Ramos (cell line): Measurements from ENCODE around the gene UQCC5.

Experiments used
- in situ Hi-C: fragments of 300-500 bp; cut with MboI; formaldehyde crosslinking; loops from one replicate; pipeline ENCODE4 v1.14.3; 2022; ENCODE audit warnings: low sequenced_read_pairs; ENCODE audit not compliant: unreplicated experiment

UQCC5 gene

GRCh38 chr3:52532838-52533622, 3.4 kb upstream of the UQCC5 start:
- in situ Hi-C loops: no loop called here

- in situ Hi-C loops: no loop called here
These were observed 2.7 kb upstream of the UQCC5 start, which contains the start of gene NT5DC2 for GRCh38 chr3:52533623-52534280. Gene NT5DC2 (minus strand): TSS chr3:52533857. CDS start chr3:52533737, 120 bp downstream.

- in situ Hi-C loops: no loop called here
These were observed 1.9 kb upstream of the UQCC5 start for GRCh38 chr3:52534281-52535183.

- in situ Hi-C loops: no loop called here
These were observed 844 bp upstream of the UQCC5 start for GRCh38 chr3:52535411-52536111.

GRCh38 chr3:52536112-52536368, 365 bp upstream of the UQCC5 start:
- in situ Hi-C loops: no loop called here

GRCh38 chr3:52537165-52537620, 788 bp downstream of the UQCC5 start:
- in situ Hi-C loops: no loop called here

- in situ Hi-C loops: no loop called here
These were observed 1.5 kb downstream of the UQCC5 start for GRCh38 chr3:52537726-52538421.

- in situ Hi-C loops: no loop called here
These were observed 2.7 kb downstream of the UQCC5 start for GRCh38 chr3:52539010-52539653.

GRCh38 chr3:52541050-52541449, 4.6 kb downstream of the UQCC5 start:
- in situ Hi-C loops: no loop called here

GRCh38 chr3:52544937-52545336, 8.5 kb downstream of the UQCC5 start:
- in situ Hi-C loops: no loop called here

- in situ Hi-C loops: no loop called here
These were observed 9.9 kb downstream of the UQCC5 start for GRCh38 chr3:52546111-52546901.

GRCh38 chr3:52547143-52547542, 10.7 kb downstream of the UQCC5 start:
- in situ Hi-C loops: no loop called here

- in situ Hi-C loops: no loop called here
These were observed 14.7 kb downstream of the UQCC5 start for GRCh38 chr3:52551118-52551517.

GRCh38 chr3:52552089-52552488, 15.7 kb downstream of the UQCC5 start:
- in situ Hi-C loops: no loop called here

- in situ Hi-C loops: no loop called here
These were observed 17.8 kb downstream of the UQCC5 start for GRCh38 chr3:52554026-52554755.

GRCh38 chr3:52555056-52555455, 18.7 kb downstream of the UQCC5 start:
- in situ Hi-C loops: no loop called here

- in situ Hi-C loops: no loop called here
These were observed 20.9 kb downstream of the UQCC5 start for GRCh38 chr3:52557011-52557960.
